ENCODE measurements around the gene AFF3.

- no peak for TF ChIP-seq CTCF (IDR thresholded peaks at IDR 0.05)
- no peak for TF ChIP-seq POLR2A (IDR thresholded peaks at IDR 0.05)
Observed at GRCh38 chr2:99888617-99889016, 253.8 kb downstream of the AFF3 start.

Measured in right lobe of liver (tissue), 4 donors.